Astrocyte (in vitro differentiated cells and primary cell): ENCODE results near the gene SLC23A3. TPM values are rescaled to one million over a fixed set of nuclear protein-coding genes. Genes with fewer than 3 reads are reported as not detected.

Experiments used
- DNase-seq: peaks from one replicate; pipeline ENCODE4 v3.0.0-alpha.2; 2010; ENCODE audit warnings: low read depth
- FAIRE-seq: peaks from 2 replicates; lab custom pipeline; 2011; peaks lifted over from hg19 to GRCh38; lab: Jason Lieb, UNC
- H2AFZ ChIP-seq: 2 replicates; pipeline ENCODE4 v1.6.0; 2012; ENCODE audit warnings: low read depth, low read length, inconsistent platforms
- H3K27ac ChIP-seq: 2 replicates; pipeline ENCODE4 v1.5.1; 2011; ENCODE audit warnings: low read depth, low read length, inconsistent platforms
- H3K27me3 ChIP-seq: 2 replicates; pipeline ENCODE4 v1.6.0; 2011; ENCODE audit warnings: low read length, inconsistent platforms; ENCODE audit not compliant: insufficient read depth
- H3K36me3 ChIP-seq: 2 replicates; pipeline ENCODE4 v1.5.1; 2011; ENCODE audit warnings: low read length, inconsistent platforms; ENCODE audit not compliant: insufficient read depth
- H3K4me1 ChIP-seq: 2 replicates; pipeline ENCODE4 v1.5.1; 2011; ENCODE audit warnings: low read length, inconsistent platforms; ENCODE audit not compliant: insufficient read depth
- H3K4me2 ChIP-seq: 2 replicates; pipeline ENCODE4 v1.6.0; 2012; ENCODE audit warnings: low read length, inconsistent platforms
- H3K4me3 ChIP-seq: 2 replicates; pipeline ENCODE4 v1.5.1; 2011; ENCODE audit warnings: low read depth, mild to moderate bottlenecking, low read length, inconsistent platforms; ENCODE audit not compliant: insufficient read depth
- H3K79me2 ChIP-seq: 2 replicates; pipeline ENCODE4 v1.6.0; 2012; ENCODE audit warnings: mild to moderate bottlenecking, low read length, inconsistent platforms; ENCODE audit not compliant: insufficient read depth
- H3K9ac ChIP-seq: 2 replicates; pipeline ENCODE4 v1.6.0; 2012; ENCODE audit warnings: mild to moderate bottlenecking, low read length, inconsistent platforms
- H3K9me3 ChIP-seq: 2 replicates; pipeline ENCODE4 v1.5.1; 2012; ENCODE audit warnings: low read depth, mild to moderate bottlenecking, low read length, inconsistent platforms; ENCODE audit not compliant: insufficient read depth
- H4K20me1 ChIP-seq: 2 replicates; pipeline ENCODE4 v1.6.0; 2012; ENCODE audit warnings: low read length, inconsistent platforms; ENCODE audit not compliant: insufficient read depth
- H3K27ac Mint-ChIP-seq: one replicate; pipeline ENCODE4 v1.8.0; 2021; ENCODE audit warnings: mild to moderate bottlenecking, mixed read lengths; ENCODE audit not compliant: unreplicated experiment
- H3K27me3 Mint-ChIP-seq: one replicate; pipeline ENCODE4 v1.8.0; 2021; ENCODE audit warnings: low read depth, mixed read lengths; ENCODE audit not compliant: unreplicated experiment
- H3K36me3 Mint-ChIP-seq: one replicate; pipeline ENCODE4 v1.8.0; 2021; ENCODE audit warnings: low read depth, mixed read lengths; ENCODE audit not compliant: unreplicated experiment
- H3K4me1 Mint-ChIP-seq: one replicate; pipeline ENCODE4 v1.8.0; 2021; ENCODE audit warnings: low read depth, mixed read lengths; ENCODE audit not compliant: unreplicated experiment
- H3K4me3 Mint-ChIP-seq: one replicate; pipeline ENCODE4 v1.8.0; 2021; ENCODE audit warnings: mild to moderate bottlenecking, moderate library complexity, mixed read lengths; ENCODE audit not compliant: unreplicated experiment
- H3K9me3 Mint-ChIP-seq: one replicate; pipeline ENCODE4 v1.8.0; 2021; ENCODE audit warnings: mild to moderate bottlenecking, mixed read lengths; ENCODE audit not compliant: unreplicated experiment
- CTCF ChIP-seq: IDR thresholded peaks from 2 replicates; pipeline ENCODE4 v1.5.1; 2011; ENCODE audit warnings: low read depth, mild to moderate bottlenecking, inconsistent platforms, low read length, moderate library complexity; ENCODE audit not compliant: insufficient read depth
- EZH2 ChIP-seq: IDR thresholded peaks from 2 replicates; pipeline ENCODE4 v1.6.1; 2012; ENCODE audit warnings: mild to moderate bottlenecking, low read length, inconsistent platforms; ENCODE audit not compliant: insufficient read depth
- total RNA-seq: library from RNA; stranded (reverse); gene quantifications from 2 replicates; pipeline ENCODE4 v1.2.1, GENCODE V29; 2021

The SLC23A3 gene
- total RNA-seq, 1 donor from 2014 or later: 1.2 TPM

- TF ChIP-seq CTCF (no peak), EZH2 (no peak)
- Histone ChIP-seq H3K36me3 (peaks cover 22% of the 10 kb centered on the region), H3K79me2 (peaks cover 43% of the 10 kb centered on the region), H3K4me3 (peak overlapping the region; percentile 71), H3K27ac (peak overlapping the region; percentile 94), H3K9me3 (no peaks in the 10 kb centered on the region), H3K4me2 (peak overlapping the region; percentile 96), H3K9ac (peak overlapping the region; percentile 87), H3K4me1 (peaks cover 23% of the 10 kb centered on the region), H3K27me3 (no peaks in the 10 kb centered on the region), H4K20me1 (peaks cover 36% of the 10 kb centered on the region), H2AFZ (peak overlapping the region; percentile 78)
- FAIRE-seq (no peak), DNase-seq (peak; percentile 7)
- peaks cover 14% of the 10 kb centered on the region for H3K4me1 Mint-ChIP-seq
- H3K36me3 Mint-ChIP-seq: peaks cover 18% of the 10 kb centered on the region
- H3K27ac Mint-ChIP-seq: no peak overlapping the region
- H3K4me3 Mint-ChIP-seq: peak overlapping the region; percentile 95
- no peaks in the 10 kb centered on the region for H3K27me3 Mint-ChIP-seq
- peaks cover 1% of the 10 kb centered on the region for H3K9me3 Mint-ChIP-seq
Observed at GRCh38 chr2:219178377-219179175, 8.7 kb upstream of the SLC23A3 start.

- peaks cover 14% of the 10 kb centered on the region for H3K4me1 Mint-ChIP-seq
- no peaks in the 10 kb centered on the region for H3K27me3 Mint-ChIP-seq
- Histone ChIP-seq H3K27ac (peak within 1 kb of the TSS; percentile 94), H3K4me2 (peak within 1 kb of the TSS; percentile 96), H3K79me2 (peaks cover 43% of the 10 kb centered on the region), H2AFZ (peak within 1 kb of the TSS; percentile 87), H4K20me1 (peaks cover 29% of the 10 kb centered on the region), H3K36me3 (peaks cover 14% of the 10 kb centered on the region), H3K4me1 (peaks cover 23% of the 10 kb centered on the region), H3K27me3 (no peaks in the 10 kb centered on the region), H3K4me3 (peak within 1 kb of the TSS; percentile 71), H3K9ac (peak within 1 kb of the TSS; percentile 87), H3K9me3 (no peaks in the 10 kb centered on the region)
- H3K27ac Mint-ChIP-seq: peak within 1 kb of the TSS; percentile 92
- H3K4me3 Mint-ChIP-seq: peak within 1 kb of the TSS; percentile 95
- peaks cover 19% of the 10 kb centered on the region for H3K36me3 Mint-ChIP-seq
- peak; percentile 69 for DNase-seq
- TF ChIP-seq CTCF (no peak), EZH2 (no peak)
- peak; percentile 75 for FAIRE-seq
- H3K9me3 Mint-ChIP-seq: peaks cover 1% of the 10 kb centered on the region
Observed at GRCh38 chr2:219177552-219178376, 7.9 kb upstream of the SLC23A3 start, which contains the start of gene RETREG2. Gene RETREG2 (plus strand): TSS chr2:219178275. CDS start chr2:219178353, 78 bp downstream.
